HFFc6 (cell line): ENCODE results near the gene ELP4. TPM values are rescaled to one million over a fixed set of nuclear protein-coding genes. Genes with fewer than 3 reads are reported as not detected.

ENCODE experiments used
- DNase-seq: peaks from one replicate; pipeline ENCODE4 v3.0.0-alpha.2; 2018
- H3K27ac Mint-ChIP-seq: 2 replicates; pipeline ENCODE4 v1.8.0; 2020; ENCODE audit warnings: mild to moderate bottlenecking, mixed read lengths
- H3K27me3 Mint-ChIP-seq: 2 replicates; pipeline ENCODE4 v1.8.0; 2021; ENCODE audit warnings: mild to moderate bottlenecking, moderate library complexity, mixed read lengths; ENCODE audit not compliant: insufficient read depth
- H3K36me3 Mint-ChIP-seq: 2 replicates; pipeline ENCODE4 v1.8.0; 2021; ENCODE audit warnings: low read depth, mixed read lengths
- H3K4me1 Mint-ChIP-seq: 2 replicates; pipeline ENCODE4 v1.8.0; 2020; ENCODE audit warnings: low read depth, mixed read lengths
- H3K4me3 Mint-ChIP-seq: 2 replicates; pipeline ENCODE4 v1.8.0; 2020; ENCODE audit warnings: mild to moderate bottlenecking, moderate library complexity, mixed read lengths
- H3K9me3 Mint-ChIP-seq: 2 replicates; pipeline ENCODE4 v1.8.0; 2020; ENCODE audit warnings: mild to moderate bottlenecking, mixed read lengths
- CTCF ChIP-seq: fragments of 200-600 bp; sonication (generic); IDR thresholded peaks from 2 replicates; pipeline ENCODE4 v1.5.0; 2021; ENCODE audit warnings: antibody characterized with exemption, mild to moderate bottlenecking
- total RNA-seq, 6 experiments: library from RNA; stranded (reverse); fragmentation: NEBNext Ultra II Directional; extraction: Animal tissue kit (Norgen Biotek cat#: 25700); gene quantifications; 2 replicates in 1 of 6; 3 replicates in 5 of 6; pipeline ENCODE4 v1.2.3, GENCODE V29; 2021

ELP4 gene
- total RNA-seq, 6 experiments from 2014 or later, result 11.0 to 14.3 (median 12.2) TPM

- H3K36me3 Mint-ChIP-seq, result no peaks in the 10 kb centered on the region
- no peak for DNase-seq
- H3K4me3 Mint-ChIP-seq, result no peak overlapping the region
- no peak overlapping the region for H3K27ac Mint-ChIP-seq
- peaks cover 71% of the 10 kb centered on the region for H3K27me3 Mint-ChIP-seq
- no peaks in the 10 kb centered on the region for H3K9me3 Mint-ChIP-seq
- no peak for TF ChIP-seq CTCF
- H3K4me1 Mint-ChIP-seq, result peaks cover 23% of the 10 kb centered on the region
Observed at GRCh38 chr11:31818874-31819331, 309.3 kb downstream of the ELP4 start.

DNA sequence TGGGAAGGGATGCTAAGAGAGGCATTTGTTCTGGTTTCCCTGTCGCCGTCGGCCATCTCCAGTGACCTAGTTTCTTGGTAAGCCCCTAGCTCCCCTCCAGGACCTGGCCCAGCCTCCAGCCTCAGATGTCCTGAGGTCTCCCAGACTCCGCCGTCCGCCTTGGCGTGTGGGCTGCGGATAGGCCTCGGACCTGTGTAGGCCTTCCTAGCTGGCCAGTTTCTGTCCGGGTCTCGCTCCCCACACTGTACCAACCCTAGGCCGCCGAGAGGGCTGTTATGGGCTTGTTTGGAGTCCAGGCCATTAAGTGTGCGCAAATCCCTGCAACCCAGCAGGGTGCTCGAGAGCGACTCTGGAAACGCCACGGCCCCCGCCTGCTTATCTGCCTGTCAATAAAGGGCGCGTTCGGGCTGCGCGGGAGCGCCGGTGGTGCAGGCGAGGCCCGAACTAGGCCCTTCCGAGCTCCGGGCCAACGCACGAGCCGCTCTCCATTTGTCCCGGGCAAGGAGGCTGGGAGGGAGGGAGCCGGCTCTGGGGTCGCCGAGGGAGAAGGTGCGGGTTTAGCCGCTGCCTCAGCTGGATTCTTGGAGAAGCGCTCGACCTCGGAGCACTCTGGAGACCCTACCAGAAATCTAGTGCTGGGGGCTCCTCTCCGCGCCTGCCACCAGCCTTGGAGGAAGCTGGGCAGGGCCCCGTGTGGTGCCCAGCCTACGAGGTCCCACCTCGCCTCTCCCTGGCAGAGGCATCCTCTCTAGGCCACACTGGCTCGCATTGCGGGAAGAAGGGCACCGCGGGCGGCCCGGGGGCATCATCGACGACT is 310.3 kb downstream of the ELP4 start:
- H3K27me3 Mint-ChIP-seq, result peaks cover 73% of the 10 kb centered on the region
- no peak for DNase-seq
- H3K4me3 Mint-ChIP-seq, result no peak overlapping the region
- no peak for TF ChIP-seq CTCF
- H3K9me3 Mint-ChIP-seq, result no peaks in the 10 kb centered on the region
- H3K4me1 Mint-ChIP-seq, result peaks cover 17% of the 10 kb centered on the region
- H3K36me3 Mint-ChIP-seq, result no peaks in the 10 kb centered on the region
- no peak overlapping the region for H3K27ac Mint-ChIP-seq

DNA sequence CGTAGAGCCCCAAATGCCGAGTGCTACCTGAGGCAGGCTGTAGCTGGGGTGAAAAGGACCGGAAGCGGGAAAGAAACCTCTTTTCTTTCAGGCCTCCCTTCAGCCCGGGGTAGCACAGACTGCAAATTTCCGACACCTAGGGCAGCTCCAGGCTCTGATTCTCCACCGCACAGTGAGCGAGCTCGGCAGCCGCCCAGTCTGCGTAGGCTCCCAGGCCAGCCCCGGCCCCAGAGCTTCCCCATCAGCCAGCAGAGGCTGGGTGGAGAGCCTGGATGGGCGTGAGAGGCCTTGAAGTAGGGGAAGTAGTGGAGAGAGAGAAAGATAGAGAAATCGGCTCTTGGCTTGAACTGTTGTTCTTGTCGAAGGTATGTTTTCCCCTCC is 310.9 kb downstream of the ELP4 start:
- no peak for DNase-seq
- peaks cover 77% of the 10 kb centered on the region for H3K27me3 Mint-ChIP-seq
- H3K4me1 Mint-ChIP-seq, result peaks cover 11% of the 10 kb centered on the region
- no peaks in the 10 kb centered on the region for H3K9me3 Mint-ChIP-seq
- no peak for TF ChIP-seq CTCF
- no peak overlapping the region for H3K4me3 Mint-ChIP-seq
- no peak overlapping the region for H3K27ac Mint-ChIP-seq
- no peaks in the 10 kb centered on the region for H3K36me3 Mint-ChIP-seq

DNA sequence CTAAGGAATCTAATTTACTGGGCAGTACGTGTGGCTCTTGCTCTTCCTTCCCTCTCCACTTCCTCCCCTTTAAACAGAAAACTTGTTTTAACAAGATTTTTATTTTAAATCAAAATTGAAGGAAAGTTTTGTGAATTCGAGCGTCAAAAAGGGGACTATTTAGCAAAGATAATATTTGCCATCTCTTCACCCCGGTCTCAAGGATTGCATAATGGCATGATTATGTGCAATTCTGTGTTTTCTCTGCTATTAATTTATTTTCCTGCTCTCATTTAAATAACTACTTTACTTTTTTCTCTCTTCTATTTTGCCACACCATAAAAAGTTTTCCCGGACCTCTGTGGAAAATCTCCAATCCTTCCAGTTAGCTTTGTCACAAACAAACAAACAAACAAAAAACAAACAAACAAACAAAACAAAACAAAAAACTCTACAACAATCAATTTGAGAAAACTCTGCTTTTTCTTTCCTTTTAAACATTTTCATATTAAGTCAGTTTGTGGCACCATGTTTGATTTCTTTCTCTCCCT is 311.7 kb downstream of the ELP4 start:
- peaks cover 3% of the 10 kb centered on the region for H3K4me1 Mint-ChIP-seq
- no peak for TF ChIP-seq CTCF
- no peak for DNase-seq
- no peaks in the 10 kb centered on the region for H3K9me3 Mint-ChIP-seq
- H3K36me3 Mint-ChIP-seq, result no peaks in the 10 kb centered on the region
- peaks cover 77% of the 10 kb centered on the region for H3K27me3 Mint-ChIP-seq
- no peak overlapping the region for H3K27ac Mint-ChIP-seq
- H3K4me3 Mint-ChIP-seq, result no peak overlapping the region

DNA sequence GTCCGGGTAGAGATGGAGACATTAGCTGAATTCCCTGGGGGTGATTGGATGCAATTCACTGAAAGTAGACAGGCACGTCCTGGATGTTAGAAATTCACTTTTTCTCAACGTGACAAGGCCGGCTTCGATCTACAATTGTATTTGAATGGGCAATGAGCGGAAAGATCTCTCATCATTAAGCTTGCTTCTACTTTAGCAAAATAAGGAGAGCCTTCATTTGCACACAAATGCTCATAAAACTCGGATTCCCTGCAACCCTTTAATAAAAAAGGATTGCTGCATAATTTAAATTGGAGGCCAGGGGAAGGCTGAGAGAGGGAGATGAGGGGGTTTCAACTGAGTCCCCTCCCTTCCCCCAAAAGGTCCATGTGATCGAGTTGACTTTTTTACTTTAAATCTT is 312.2 kb downstream of the ELP4 start:
- H3K27me3 Mint-ChIP-seq, result peaks cover 79% of the 10 kb centered on the region
- H3K4me3 Mint-ChIP-seq, result no peak overlapping the region
- H3K27ac Mint-ChIP-seq, result no peak overlapping the region
- no peak for DNase-seq
- no peaks in the 10 kb centered on the region for H3K9me3 Mint-ChIP-seq
- TF ChIP-seq CTCF, result no peak
- no peaks in the 10 kb centered on the region for H3K36me3 Mint-ChIP-seq
- H3K4me1 Mint-ChIP-seq, result peaks cover 6% of the 10 kb centered on the region; the same call in 1 of the 2 replicates
